Vagina (tissue), 2 donors: ENCODE data around the gene FAM114A2.

ENCODE experiments used
- POLR2A ChIP-seq, 2 donors: fragments of 450-650 bp; IDR thresholded peaks; one replicate each; pipeline ENCODE4 v1.6.1; 2017; ENCODE audit warnings: antibody characterized with exemption in 2 of 2, mild to moderate bottlenecking in 2 of 2, moderate library complexity in 2 of 2
- POLR2AphosphoS5 ChIP-seq, 2 donors: sonication (generic); formaldehyde crosslinking; IDR thresholded peaks; one replicate each; pipeline ENCODE4 v1.9.0; 2017; ENCODE audit warnings: antibody characterized with exemption in 2 of 2, mild to moderate bottlenecking in 2 of 2, low read depth in 1 of 2; ENCODE audit not compliant: insufficient read depth in 1 of 2
- TF ChIP-seq, protein P1 (sequence below), 3 experiments: fragments of 450-650 bp in 2 of 3; fragments of 200-600 bp in 1 of 3; sonication (generic) in 1 of 3; IDR thresholded peaks; one replicate each; pipeline ENCODE4 v1.5.1; 2017 to 2019; ENCODE audit warnings: antibody characterized with exemption in 3 of 3, mild to moderate bottlenecking in 2 of 3, moderate library complexity in 2 of 3

DNA sequence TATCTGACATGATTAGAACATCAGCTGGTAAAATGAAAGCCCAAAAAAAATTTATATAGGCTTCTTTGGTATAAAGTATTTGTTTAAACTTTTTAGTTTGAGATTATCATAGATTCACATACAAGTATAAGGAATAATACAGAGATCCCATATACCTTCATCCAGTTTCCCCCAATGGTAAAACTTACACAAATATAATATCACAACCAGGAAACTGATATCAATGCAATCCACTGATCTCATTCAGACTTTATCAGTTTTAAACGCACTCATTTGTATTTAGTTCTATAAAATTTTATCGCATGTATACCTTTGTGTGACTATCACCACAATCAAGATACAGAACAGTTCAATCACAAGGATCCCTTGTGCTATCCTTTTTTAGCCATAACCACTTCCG, 3.8 kb downstream of the FAM114A2 start:
- TF ChIP-seq POLR2A (IDR thresholded peaks at IDR 0.05) (no peak), POLR2AphosphoS5 (IDR thresholded peaks at IDR 0.05; ENCODE audit: insufficient read depth in 1 of 2, low read depth in 1 of 2) (no peak)
- TF ChIP-seq, protein P1, sequence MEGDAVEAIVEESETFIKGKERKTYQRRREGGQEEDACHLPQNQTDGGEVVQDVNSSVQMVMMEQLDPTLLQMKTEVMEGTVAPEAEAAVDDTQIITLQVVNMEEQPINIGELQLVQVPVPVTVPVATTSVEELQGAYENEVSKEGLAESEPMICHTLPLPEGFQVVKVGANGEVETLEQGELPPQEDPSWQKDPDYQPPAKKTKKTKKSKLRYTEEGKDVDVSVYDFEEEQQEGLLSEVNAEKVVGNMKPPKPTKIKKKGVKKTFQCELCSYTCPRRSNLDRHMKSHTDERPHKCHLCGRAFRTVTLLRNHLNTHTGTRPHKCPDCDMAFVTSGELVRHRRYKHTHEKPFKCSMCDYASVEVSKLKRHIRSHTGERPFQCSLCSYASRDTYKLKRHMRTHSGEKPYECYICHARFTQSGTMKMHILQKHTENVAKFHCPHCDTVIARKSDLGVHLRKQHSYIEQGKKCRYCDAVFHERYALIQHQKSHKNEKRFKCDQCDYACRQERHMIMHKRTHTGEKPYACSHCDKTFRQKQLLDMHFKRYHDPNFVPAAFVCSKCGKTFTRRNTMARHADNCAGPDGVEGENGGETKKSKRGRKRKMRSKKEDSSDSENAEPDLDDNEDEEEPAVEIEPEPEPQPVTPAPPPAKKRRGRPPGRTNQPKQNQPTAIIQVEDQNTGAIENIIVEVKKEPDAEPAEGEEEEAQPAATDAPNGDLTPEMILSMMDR (IDR thresholded peaks at IDR 0.05) = no peak
